NCI-H69 (cell line): ENCODE results near the gene FTCDNL1.
A peak's percentile ranks its signal among the peaks of the same experiment; 100 is the strongest.

Experiments used
- DNase-seq: peaks from one replicate; lab custom pipeline; 2025; lab: John Stamatoyannopoulos, UW

The FTCDNL1 gene

DNA sequence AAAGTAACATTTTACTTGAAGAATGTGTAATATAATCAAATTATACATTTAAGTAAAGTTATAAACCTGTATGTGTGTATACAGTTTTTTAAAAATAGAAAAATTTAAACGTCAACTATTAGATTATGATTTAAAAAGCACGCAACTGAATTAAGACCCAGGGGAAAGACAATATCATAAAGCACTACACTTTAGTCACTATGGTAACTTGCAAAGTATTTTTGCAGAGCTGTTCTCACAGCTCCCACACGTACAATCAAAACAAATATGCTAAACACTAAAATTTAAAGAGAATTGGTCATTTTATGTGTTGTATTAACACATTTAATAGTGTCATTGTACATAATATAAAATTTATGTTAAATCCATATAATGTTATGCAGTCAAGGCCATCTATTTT, 59.7 kb downstream of the FTCDNL1 start:
- no peak for DNase-seq

DNA sequence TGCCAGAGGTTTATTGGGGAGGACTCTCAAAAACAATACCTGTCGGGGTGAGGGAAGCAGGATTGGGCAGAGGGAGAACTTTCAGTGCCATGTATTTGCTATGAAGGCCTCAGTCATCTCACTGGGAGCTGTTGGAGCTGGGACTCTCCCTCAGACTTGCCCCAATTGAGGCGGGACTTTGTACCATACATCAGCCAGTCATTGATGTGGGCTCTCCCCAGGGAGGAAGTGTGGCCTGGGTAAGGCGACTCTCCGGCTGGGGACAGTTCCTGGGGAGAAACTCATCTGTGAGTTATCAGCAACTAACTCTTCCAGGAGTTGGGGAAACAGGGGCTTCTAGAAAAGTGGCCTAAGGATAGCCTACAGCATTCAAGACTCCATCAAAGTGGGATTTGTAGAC, 66.5 kb downstream of the FTCDNL1 start:
- DNase-seq, result no peak

DNA sequence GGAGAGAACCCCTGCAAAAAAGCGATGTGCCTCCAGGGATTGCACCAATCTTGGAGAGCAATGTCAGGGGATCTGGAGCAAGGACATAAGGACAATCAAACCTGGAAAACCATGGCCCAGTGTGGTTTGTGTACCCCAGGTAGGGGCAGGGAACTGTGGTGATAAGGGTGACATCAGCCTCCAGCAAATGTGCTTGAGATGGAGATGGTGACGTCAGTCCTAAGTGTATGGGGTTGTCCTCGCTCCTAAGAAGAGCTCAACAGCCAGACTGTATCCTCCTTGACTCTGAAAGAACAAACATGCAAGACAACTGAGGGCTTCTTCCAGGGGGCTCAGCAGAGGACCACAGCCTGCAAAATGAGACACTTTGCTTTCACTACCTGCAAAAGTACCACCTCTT, 71.4 kb downstream of the FTCDNL1 start:
- no peak for DNase-seq

DNA sequence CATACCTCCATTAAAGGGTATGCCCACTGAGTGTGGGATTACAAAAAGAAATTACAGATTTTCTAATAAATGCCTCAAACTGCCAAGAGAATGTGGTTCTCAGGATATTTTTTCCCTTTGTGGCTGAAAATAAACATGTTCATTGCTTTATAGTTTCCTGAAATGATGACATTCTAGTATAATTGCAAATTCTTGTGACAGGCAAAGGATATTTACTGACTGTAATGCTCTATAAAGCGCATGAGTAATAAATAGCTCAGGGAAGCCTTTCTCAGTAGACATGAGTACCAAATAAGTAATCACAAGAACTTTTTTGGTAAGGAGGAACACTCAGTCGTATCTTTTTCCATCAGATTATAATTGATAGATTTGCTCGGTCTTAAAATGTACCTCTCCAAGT, 72.3 kb downstream of the FTCDNL1 start:
- no peak for DNase-seq

DNA sequence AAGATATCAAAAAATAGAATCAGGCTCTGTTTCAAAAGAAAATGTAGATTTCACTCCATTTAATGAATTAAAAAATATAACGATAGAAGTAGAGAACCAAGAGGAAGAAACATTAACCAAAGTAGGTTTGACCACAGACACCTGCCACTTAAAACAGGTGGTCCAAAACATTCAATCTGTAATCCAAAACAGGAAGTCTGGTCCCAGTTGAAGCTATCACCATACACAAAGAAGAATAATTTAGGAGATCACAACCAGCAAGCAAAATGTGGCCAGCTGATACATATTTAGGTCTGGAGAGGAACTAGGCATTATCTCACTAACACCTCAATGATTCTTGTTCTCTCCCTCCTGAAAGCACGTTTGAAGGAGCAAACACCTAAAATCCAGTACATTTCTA, 73.1 kb downstream of the FTCDNL1 start:
- DNase-seq, result no peak

DNA sequence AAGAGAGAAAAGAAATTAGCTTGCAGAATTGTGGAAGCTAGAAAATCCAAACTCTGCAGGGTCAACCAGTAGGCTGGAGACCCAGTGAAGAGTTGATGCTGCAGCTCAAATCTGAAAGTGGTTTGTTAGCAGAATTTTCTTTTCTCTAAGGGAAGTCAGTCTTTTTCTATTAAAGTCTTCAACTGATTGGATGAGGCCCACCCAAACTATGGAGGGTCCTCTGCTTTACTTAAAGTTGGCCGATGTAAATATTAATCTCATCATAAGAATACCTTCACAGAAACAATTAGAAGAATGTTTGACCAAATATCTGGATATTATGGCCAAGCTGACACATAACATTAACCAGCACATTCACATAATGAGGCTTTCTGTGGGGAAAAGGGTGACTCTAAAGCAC, 73.7 kb downstream of the FTCDNL1 start:
- DNase-seq, result no peak

DNA sequence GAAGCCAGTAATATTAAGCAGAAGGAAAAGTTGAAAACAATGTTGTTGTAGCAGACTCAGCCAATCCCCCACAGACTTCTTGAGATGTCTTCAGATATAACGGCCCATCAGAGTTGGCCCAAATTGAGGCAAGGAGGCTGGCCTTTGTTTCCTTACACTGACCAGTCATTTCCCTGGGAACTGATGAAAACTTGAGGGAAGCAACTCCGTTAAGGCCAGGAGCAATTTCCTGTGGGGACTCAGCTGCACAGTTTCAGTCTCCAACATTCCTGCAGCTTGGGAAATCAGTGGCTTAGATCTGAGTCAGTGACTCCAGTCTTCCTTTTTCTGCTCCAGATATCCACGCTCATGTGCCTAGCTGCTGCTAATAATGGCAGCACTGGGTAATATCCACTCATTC, 75.7 kb downstream of the FTCDNL1 start:
- no peak for DNase-seq

DNA sequence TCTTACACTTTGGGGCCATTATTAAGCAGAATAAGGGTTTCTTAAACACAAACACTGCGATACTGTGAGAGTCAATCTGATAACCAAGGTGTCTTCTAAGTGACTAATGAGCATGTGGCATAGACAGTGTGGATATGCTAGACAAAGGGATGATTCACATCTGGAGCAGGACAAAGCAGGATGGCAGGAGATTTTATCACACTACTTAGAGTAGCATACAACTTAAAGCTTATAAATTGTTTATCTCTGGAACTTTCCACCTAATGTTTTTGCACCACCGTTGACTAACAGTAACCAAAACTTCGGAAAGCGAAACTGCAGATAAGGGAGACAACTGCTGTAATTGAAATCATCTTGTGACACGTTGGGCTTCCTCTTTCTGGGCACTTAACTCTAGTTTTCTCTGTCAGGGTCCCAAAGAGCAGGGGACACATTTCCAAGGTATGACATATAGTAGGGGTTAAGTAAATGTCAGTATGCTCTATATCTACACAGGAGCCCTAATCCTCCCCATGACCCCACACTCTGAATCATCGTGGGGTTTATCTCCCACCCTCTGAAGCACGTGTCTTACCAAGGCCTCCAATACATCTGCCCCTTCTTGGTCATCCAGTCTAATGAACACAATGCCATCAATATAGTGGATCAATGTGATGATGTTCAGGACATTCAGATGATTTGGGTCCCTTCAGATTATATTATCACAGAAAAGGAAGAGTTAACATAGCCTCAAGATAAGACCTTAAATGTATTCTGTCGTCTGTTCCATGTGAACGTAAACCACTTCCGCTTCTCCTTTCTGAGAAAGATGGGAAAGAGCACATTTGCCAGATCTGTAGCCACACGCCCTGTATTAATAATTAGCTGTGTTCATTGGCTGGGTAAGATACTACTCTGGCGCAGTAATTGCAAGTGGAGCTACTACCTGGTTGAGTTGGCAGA, 78.7 kb downstream of the FTCDNL1 start:
- DNase-seq, result no peak

DNA sequence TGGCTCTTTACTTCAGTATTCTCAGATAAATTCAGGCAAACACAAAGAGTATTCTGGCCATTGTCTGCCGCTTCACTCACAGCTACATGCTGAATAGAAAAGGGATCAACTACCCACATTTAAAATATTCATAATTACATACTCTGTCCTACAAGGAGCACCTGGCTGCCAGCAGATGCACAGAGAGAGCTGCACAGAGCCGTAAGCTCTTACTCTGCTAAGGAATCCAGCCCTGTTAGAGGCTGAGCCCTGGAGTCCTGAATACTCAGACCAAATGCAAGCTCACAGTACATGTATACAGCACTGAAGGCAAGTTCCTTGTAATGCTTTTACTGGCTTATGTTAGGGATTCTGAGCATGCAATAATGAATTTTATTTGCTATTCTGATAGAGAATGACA, 80.3 kb downstream of the FTCDNL1 start:
- peak; percentile 76 for DNase-seq

DNA sequence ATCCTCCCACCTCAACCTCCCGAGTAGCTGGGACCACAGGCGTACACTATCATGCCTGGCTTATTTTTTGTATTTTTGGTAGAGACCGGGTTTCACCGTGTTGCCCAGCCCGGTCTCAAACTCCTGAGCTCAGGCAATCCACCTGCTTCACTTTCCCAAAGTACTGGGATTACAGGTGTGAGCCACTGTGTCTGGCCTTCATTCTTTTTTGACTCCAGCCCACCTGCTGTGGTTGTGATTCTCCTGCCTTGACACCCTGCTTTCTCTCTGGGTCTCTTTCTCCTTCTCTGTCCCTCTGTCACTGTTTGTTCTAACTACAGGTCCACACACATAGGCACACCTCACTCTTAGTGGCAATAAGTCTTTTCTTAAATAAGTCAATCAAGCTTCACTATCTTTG, 85.3 kb downstream of the FTCDNL1 start:
- no peak for DNase-seq

DNA sequence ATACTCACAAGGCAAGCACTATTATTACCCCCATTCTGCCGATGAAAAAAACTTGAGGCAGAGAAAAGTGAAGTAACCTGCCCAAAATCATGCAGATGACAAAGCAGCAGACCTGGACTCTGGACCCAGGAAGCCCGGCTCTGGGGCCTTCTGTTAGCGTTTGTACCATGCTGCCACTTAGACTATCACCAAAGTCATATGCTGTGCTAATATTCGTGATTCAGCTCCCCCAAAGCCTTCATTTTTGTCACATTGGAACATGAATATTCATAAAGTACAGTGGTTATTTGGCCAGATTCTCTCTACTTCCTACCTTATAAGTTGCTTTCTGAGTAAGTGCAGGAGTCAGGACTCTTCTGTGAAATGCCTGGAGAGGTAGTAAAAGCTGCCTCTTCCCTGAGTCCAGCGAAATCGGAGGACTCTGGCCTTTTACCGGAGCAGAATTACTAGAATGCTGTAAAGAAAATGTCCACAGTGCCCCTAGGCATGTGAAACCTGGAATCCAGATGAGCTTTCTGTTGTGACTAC, 86.7 kb downstream of the FTCDNL1 start:
- no peak for DNase-seq

DNA sequence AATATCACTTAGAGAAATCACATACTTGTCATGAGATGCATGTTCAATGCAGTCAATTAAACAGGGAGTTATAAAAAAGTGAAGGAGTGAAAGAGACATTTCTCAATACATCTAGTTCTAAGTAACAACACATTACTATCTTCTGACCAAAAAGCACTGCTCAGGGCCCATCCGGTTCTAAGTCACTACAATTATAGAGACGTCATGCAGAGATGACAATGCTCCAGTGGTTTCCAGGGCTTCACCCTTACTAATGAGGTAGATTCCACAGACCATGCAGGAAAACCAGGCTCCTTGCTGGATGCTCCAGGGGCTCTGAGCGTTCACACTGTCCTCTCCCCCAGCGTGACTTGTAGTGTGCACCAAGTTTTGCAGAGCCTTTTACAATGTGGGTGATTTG, 88.0 kb downstream of the FTCDNL1 start:
- peak; percentile 23 for DNase-seq

DNA sequence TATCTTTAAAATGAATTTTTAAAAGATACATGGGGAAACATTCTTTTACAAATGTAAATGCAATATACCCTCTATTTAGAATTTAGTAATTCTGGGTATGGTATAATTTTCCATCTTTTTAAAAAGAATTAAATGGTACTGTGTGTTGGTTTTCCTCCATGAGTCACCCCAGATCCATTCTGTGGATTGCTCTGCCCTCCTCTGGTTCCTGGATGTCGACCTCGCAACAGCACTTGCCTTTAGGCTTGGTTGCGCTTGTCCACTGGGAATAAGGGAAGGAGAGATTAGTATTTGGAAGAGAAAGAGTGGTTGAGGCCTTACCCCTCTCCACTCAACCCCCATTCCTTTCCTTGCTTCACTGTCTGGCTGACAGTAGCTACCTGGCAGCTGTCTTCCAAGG, 90.4 kb downstream of the FTCDNL1 start:
- DNase-seq, result peak; percentile 20

DNA sequence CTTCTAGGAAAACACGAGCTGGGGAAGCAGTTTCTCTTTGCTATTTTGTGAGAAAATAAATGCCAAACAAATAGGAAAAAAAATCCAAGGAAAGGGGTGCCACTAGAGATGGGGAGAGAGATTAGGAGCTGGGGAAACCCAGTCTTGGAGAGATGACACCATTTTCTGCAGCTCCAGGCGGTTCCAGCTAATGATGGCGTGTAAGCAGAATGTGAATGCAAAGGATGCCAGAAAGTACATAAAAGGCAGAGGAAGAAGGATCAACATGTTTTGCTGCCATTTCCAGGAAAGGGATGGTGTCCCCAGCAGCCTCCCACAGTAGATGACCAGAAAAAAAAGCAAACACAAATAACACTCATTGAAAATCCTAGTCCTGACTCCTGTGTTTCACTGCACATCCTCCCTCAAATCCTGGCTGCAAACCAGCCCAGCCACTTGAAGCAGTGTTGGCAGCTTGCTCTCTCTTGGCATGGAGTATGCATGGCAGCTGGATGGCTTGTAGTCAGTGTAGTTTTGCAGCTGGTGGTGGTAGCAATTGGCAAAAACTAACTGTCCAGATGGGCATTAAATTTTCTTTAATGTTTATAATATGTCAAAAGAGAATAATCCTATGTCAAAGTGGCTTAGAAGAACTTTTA, 93.6 kb downstream of the FTCDNL1 start:
- DNase-seq, result peak; percentile 40

DNA sequence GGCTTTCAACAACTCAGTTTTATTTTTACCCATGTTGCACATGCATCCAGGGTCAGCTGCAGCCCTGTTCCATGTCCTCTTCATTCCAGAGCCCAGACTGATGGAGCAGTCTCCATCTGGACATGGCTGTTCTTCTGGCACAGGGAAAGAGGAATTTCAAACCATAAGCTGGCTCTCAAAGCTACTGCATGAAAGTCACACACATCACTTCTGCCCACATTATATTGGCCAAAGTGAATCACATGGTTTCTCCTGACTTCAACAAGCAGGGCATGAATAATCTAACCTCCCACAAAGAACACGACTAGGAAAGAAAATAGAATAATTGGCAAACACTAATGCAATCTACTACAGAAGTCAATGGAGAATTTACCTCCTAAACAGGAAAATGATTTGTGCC, 94.2 kb downstream of the FTCDNL1 start:
- no peak for DNase-seq

DNA sequence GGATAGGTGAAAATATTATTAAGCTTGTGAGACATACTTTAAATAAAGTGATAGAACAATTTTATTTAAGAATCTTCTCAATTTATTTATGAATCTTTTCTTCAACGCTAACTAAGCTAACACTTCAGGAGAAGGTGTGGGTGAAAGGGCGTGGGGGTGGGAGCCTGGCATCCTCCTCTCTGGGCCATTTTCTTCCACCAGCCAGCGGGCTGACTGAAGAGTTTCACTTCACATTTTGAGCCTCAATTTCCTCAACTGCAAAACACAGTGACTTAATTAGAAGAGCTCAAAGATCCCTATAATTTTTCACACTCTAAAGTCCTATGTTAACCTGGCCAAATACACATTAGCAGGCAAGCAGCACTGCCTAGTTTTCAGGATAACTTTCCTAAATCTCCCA, 94.8 kb downstream of the FTCDNL1 start:
- DNase-seq, result no peak

DNA sequence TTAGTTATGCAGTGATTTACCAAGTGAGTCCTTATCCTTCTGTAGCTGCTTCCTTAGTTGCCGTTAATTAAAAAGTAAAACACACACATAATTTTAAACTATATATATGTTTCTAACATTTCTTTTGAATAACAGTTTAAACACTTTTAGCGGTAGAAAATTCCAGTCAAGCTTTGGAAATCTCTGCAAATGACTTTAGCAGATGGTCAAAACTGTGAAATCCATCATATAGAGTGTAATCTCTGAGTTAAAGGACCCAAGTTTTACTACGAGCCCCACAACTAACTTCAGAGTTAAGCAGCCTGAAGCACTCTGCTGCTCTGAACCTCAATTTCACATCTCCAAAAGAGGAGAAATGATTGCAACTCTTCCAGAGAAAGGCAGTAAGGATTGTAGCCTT, 96.2 kb downstream of the FTCDNL1 start:
- no peak for DNase-seq

DNA sequence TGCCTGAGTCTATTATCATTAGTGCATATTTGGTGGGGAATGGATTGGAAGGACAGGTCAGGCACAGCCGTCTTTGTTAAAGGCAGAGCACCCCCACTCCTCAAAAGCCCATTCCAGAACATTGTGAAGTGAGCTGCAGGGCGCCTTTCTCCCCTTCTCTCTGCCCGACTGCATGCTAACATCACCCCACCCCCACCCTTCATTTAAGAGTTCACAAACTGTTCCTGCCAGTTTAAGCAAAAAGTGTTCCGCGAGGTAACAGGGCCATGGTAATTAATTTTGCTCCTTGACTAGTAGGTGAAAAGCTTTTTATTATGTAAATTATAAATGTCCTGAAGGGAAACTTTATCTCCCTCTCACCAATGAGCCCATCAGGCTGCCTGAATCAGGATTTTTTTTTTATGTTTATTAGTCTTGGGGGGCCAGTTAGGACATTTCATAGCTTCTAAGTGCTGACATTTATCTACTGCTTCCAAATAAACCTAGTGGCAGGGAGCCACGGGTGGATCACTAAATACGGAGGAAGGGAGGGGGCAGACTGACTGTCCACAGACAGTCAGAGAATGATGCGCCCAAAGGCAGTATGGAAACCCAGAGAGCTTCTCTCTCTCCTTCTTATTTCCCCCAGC, 99.4 kb downstream of the FTCDNL1 start:
- DNase-seq, result no peak

DNA sequence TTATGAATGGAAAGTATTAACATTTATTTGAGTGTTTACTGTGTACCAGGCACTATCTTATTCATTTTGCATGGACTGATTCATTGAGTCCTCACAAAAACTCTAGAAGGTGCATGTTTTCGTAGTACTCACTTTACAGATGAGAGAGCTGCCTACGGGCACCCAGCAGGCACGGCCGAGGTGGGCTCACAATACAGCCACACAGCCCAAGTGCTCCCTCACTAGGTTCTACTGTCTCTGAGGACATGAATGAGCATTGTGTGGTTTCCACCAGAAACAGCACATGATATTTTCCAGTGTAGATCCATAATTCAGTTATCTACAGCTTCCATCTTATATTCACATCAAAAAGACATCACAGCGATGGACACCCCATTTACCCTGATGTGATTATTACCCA, 101.4 kb downstream of the FTCDNL1 start:
- no peak for DNase-seq

DNA sequence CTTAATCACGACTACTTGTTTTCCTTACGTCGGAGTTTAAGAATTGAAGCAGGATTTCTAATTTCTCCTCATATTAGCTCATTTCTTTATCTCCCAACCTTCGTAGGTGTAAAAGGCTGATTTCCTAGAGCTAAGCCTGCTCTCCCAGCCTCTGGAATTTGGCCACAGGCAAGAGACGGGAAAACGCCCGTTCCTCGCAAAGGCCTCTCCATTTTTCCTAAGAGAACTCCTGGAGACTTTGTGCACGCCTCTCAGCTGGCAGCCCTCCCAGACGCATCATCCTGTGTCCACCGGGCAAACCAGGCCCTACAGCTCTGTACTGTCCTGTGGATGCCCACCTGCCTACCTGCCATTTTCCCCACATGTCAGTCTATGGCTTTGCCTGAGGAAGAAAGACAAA, 106.3 kb downstream of the FTCDNL1 start:
- DNase-seq, result no peak

DNA sequence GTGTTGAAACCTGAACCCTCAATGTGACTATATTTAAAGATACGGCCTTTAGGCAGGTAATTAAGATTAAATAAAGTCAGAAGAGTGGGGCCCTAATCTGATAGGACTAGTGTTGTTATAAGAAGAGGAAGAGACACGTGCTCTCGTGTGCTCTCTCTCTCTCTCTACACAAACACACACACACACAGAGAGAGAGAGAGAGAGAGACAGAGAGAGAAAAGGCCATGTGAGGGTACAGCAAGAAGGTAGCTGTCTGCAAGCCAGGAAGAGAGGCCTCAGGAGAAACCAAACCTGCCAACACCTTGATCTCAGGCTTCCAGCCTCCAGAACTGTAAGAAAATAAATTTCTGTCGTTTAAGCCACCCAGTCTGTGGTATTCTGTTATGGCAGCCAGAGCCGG, 106.7 kb downstream of the FTCDNL1 start:
- no peak for DNase-seq

DNA sequence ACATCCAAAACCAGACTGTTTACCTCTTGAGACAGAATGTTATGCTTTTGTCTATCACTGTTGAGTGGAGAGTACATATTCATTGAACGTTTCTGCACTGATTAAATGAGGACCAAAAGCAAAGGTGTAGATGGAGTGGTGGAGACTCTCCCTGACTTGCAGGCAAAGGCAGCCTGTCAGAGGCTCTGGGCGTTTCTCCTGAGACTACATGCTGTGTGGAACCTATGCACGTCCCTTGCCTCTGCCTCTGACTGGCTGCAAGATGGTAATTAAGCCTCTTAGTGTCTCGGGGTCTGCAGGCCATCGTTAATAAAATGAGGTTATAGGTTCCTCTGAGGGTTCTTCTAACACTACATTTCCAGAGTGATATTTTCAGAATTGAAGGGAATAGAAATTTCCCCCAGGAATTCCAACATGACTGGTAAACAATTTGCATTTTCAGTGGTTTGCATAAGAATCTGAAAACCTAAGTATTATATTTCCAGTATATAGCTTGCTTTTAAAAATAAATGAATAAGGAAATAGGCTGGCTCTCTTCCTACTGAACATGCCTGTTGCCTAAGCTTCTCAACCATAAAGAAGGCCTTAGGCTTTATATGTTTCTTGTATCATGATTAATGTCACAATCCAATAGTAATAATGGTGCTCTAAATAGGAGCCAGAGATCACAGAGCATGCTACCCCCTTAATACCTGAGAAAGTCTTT, 107.4 kb downstream of the FTCDNL1 start:
- peak; percentile 77 for DNase-seq
